ENCODE measurements around the gene ISOC2. TPM values are rescaled to one million over a fixed set of nuclear protein-coding genes. Genes with fewer than 3 reads are reported as not detected.

The ISOC2 gene
- total RNA-seq, 6 experiments from 2014 or later = 60.1 to 81.4 (median 66.8) TPM

DNA sequence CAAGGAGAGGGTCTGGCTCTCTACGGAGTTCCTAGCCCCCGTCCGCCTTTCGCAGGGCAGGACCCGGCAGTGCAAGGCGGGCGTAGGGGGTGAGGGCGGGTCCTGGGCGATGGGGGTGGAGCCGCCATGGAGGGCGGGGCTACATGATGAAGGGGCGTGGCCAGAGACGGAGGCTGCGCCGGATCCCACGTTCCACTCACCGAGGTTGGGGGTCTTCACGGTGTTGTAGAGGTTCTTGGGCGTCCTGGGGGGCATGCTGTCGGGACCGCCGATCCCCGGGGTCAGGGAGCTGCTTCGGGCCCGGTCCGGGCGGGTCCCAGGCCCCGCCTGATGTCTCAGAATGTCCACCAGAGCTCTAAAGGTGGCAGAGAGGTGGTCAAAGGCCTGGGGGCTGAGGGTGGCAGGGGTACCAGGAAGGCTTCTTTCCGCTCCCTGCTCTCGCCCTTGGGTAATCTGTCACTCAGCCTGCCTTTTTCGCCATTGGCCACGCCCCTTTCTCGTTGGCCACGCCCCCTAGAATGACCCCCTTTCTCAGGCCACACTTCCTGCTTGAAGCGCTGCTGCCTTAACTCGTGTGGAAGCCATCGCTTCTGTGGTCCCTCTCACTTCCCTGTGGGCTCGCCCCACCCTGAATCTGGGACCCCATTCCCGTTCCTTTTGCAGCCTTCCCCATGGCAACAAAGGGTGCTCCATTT, 20.9 kb downstream of the ISOC2 start:
- Mint-ChIP-seq H3K4me3 (no peak overlapping the region), H3K9me3 (peaks cover 4% of the 10 kb centered on the region; the same call in 1 of the 2 replicates), H3K27me3 (ENCODE audit: insufficient read depth) (peaks cover 41% of the 10 kb centered on the region), H3K4me1 (ENCODE audit: low read depth) (peaks cover 10% of the 10 kb centered on the region), H3K27ac (no peak overlapping the region), H3K36me3 (ENCODE audit: low read depth) (peaks cover 5% of the 10 kb centered on the region; the same call in 1 of the 2 replicates)
- TF ChIP-seq, protein P1, sequence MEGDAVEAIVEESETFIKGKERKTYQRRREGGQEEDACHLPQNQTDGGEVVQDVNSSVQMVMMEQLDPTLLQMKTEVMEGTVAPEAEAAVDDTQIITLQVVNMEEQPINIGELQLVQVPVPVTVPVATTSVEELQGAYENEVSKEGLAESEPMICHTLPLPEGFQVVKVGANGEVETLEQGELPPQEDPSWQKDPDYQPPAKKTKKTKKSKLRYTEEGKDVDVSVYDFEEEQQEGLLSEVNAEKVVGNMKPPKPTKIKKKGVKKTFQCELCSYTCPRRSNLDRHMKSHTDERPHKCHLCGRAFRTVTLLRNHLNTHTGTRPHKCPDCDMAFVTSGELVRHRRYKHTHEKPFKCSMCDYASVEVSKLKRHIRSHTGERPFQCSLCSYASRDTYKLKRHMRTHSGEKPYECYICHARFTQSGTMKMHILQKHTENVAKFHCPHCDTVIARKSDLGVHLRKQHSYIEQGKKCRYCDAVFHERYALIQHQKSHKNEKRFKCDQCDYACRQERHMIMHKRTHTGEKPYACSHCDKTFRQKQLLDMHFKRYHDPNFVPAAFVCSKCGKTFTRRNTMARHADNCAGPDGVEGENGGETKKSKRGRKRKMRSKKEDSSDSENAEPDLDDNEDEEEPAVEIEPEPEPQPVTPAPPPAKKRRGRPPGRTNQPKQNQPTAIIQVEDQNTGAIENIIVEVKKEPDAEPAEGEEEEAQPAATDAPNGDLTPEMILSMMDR (IDR thresholded peaks at IDR 0.05) = no peak
- DNase-seq = no peak

- Mint-ChIP-seq H3K36me3 (ENCODE audit: low read depth) (peaks cover 5% of the 10 kb centered on the region; the same call in 1 of the 2 replicates), H3K4me3 (no peak overlapping the region), H3K27me3 (ENCODE audit: insufficient read depth) (peaks cover 32% of the 10 kb centered on the region), H3K4me1 (ENCODE audit: low read depth) (peaks cover 10% of the 10 kb centered on the region), H3K9me3 (peaks cover 4% of the 10 kb centered on the region; the same call in 1 of the 2 replicates), H3K27ac (no peak overlapping the region)
- no peak for DNase-seq
- TF ChIP-seq, protein P1 (IDR thresholded peaks at IDR 0.05) = no peak
These were observed 22.4 kb downstream of the ISOC2 start for GRCh38 chr19:55439052-55439451.

DNA sequence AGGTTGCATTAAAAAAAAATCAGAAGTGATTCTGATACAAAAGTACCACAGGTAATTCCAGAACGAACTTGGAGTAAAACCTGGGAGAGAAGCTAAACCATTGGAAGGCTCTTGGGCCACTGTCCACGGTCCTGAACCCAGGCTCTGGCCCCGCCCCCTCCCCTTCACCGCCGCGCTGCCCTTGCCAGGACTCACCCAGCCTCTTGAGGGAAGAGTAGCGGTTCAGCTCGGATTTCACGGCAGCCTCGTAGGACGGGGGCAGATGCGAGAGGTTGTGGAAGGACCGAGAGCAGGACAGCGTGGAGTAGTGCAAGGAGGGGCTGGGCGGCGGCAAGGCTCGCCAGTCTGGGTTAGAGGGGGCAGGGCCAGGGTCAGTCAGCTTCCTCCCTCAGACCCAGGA, 24.0 kb downstream of the ISOC2 start:
- TF ChIP-seq, protein P1 (IDR thresholded peaks at IDR 0.05) = no peak
- DNase-seq = peak; percentile 34
- H3K4me1 Mint-ChIP-seq (ENCODE audit: low read depth) = peaks cover 10% of the 10 kb centered on the region
- H3K4me3 Mint-ChIP-seq = no peak overlapping the region
- H3K36me3 Mint-ChIP-seq (ENCODE audit: low read depth) = peaks cover 5% of the 10 kb centered on the region; the same call in 1 of the 2 replicates
- no peak overlapping the region for H3K27ac Mint-ChIP-seq
- peaks cover 6% of the 10 kb centered on the region; the same call in 1 of the 2 replicates for H3K9me3 Mint-ChIP-seq
- peaks cover 21% of the 10 kb centered on the region for H3K27me3 Mint-ChIP-seq (ENCODE audit: insufficient read depth)

- Mint-ChIP-seq H3K4me3 (no peak overlapping the region), H3K4me1 (ENCODE audit: low read depth) (peaks cover 10% of the 10 kb centered on the region), H3K36me3 (ENCODE audit: low read depth) (peaks cover 5% of the 10 kb centered on the region; the same call in 1 of the 2 replicates), H3K27ac (no peak overlapping the region), H3K27me3 (ENCODE audit: insufficient read depth) (peaks cover 20% of the 10 kb centered on the region), H3K9me3 (peaks cover 10% of the 10 kb centered on the region; the same call in 1 of the 2 replicates)
- TF ChIP-seq, protein P1 (IDR thresholded peaks at IDR 0.05) = no peak
- no peak for DNase-seq
These were observed 24.6 kb downstream of the ISOC2 start for GRCh38 chr19:55436847-55437246.

DNA sequence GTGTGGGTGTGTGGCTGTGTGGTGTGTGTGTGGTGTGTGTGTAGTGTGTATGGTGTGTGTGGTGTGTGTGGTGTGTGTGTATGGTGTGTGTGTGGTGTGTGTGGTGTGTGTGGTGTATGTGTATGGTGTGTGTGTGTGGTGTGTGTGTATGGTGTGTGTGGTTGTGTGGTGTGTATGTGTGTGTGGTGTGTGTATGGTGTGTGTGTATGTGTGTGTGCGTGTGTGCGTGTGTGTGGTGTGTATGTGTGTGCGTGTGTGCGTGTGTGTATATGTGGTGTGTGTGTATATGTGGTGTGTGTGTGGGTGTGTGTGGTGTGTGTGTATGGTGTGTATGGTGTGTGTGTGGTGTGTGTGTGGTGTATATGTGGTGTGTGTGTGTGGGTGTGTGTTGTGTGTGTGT, 26.4 kb downstream of the ISOC2 start:
- DNase-seq = no peak
- TF ChIP-seq, protein P1 (IDR thresholded peaks at IDR 0.05) = no peak
- Mint-ChIP-seq H3K9me3 (peaks cover 10% of the 10 kb centered on the region; the same call in 1 of the 2 replicates), H3K27ac (no peak overlapping the region), H3K36me3 (ENCODE audit: low read depth) (no peaks in the 10 kb centered on the region), H3K4me1 (ENCODE audit: low read depth) (no peaks in the 10 kb centered on the region), H3K4me3 (no peak overlapping the region), H3K27me3 (ENCODE audit: insufficient read depth) (peaks cover 8% of the 10 kb centered on the region)

All from HFFc6 (cell line).